ENCODE results near the gene MTMR12. TPM values are rescaled to one million over a fixed set of nuclear protein-coding genes. Genes with fewer than 3 reads are reported as not detected.

The MTMR12 gene
- total and polyA plus RNA-seq, 2 of the 13 experiments (the other 11 are each of a cell fraction or from before 2014, with no cell fraction given) = 23.4 to 36.6 TPM

- H3K4me1 ChIP-seq (ENCODE audit: insufficient read depth, low read length) = peaks cover 13% of the 10 kb centered on the region
- no peaks in the 10 kb centered on the region for H3K9me3 ChIP-seq (ENCODE audit: low read length)
- no peak overlapping the region for H3K4me3 ChIP-seq (replicated peaks in 1 of 3; ENCODE audit: insufficient read depth in 1 of 3, low read depth in 2 of 3, low read length in 3 of 3)
- no peak overlapping the region for H3K27ac ChIP-seq (ENCODE audit: extremely low read length, insufficient read depth, low read length)
- ATAC-seq (no peak), DNase-seq (ENCODE audit: low spot score) (no peak), FAIRE-seq (no peak)
- H3K4me2 ChIP-seq (ENCODE audit: low read depth, low read length) = no peak overlapping the region
- H2AFZ ChIP-seq (ENCODE audit: low read length) = no peak overlapping the region
- POLR2A ChIA-PET = interaction anchor here (1.5 kb wide), 1 partner anchor 10 kb away, joined by 5 read pairs; no protein-coding TSS in a partner anchor
- 96% methylated on average over 6 of the region's 6 CpGs for WGBS (ENCODE audit: low lambda C conversion rate)
- no peaks in the 10 kb centered on the region for H4K20me1 ChIP-seq (ENCODE audit: insufficient read depth, low read length)
- no peak overlapping the region for H3K9ac ChIP-seq (ENCODE audit: insufficient read depth, low read depth, low read length)
- peaks cover 33 to 87% of the 10 kb centered on the region in 2 experiments for H3K36me3 ChIP-seq (replicated peaks in 1 of 2; ENCODE audit: control insufficient read depth in 1 of 2, insufficient read depth in 2 of 2, low read length in 2 of 2)
- BruUV-seq (replicated peaks) = no TSS peak
- intact Hi-C loops (cut with micrococcal nuclease; ENCODE audit: unreplicated experiment) (no loop called here), in situ Hi-C loops (cut with HindIII; ENCODE audit: extremely low pct_ligation_motif_present, low pct_unique_long_range_greater_than_20kb) (no loop called here)
- H3K27me3 ChIP-seq (ENCODE audit: control insufficient read depth in 1 of 2, insufficient read depth in 2 of 2, low read length in 2 of 2) = no peaks in the 10 kb centered on the region
- CTCF ChIA-PET (ENCODE audit: low intra/inter-chr PET ratio, low total read pairs) = no interaction called here
- no peaks in the 10 kb centered on the region for H3K79me2 ChIP-seq (ENCODE audit: insufficient read depth, low read length)
- TF ChIP-seq ZNF512 (CRISPR knock-in tag; IDR thresholded peaks at IDR 0.05) (no peak), KDM1A (CRISPR knock-in tag; IDR thresholded peaks at IDR 0.05) (no peak), HINFP (CRISPR knock-in tag; IDR thresholded peaks at IDR 0.05; ENCODE audit: low read depth) (no peak), GATA4 (IDR thresholded peaks at IDR 0.05; ENCODE audit: borderline replicate concordance, low read depth) (no peak), PTBP1 (IDR thresholded peaks at IDR 0.05; ENCODE audit: low read depth, low read length, poor library complexity, severe bottlenecking) (no peak), ZNF598 (CRISPR knock-in tag; IDR thresholded peaks at IDR 0.05; ENCODE audit: borderline replicate concordance) (no peak), JARID2 (CRISPR knock-in tag; IDR thresholded peaks at IDR 0.05; ENCODE audit: insufficient replicate concordance) (no peak), SMC3 (IDR thresholded peaks at IDR 0.05; ENCODE audit: low read length) (no peak), ZC3H13 (CRISPR knock-in tag; IDR thresholded peaks at IDR 0.05) (no peak), ZSCAN12 (CRISPR knock-in tag; IDR thresholded peaks at IDR 0.05) (no peak), SP140L (CRISPR knock-in tag; IDR thresholded peaks at IDR 0.05; ENCODE audit: borderline replicate concordance) (no peak), HDAC6 (IDR thresholded peaks at IDR 0.05; ENCODE audit: low read depth, low read length) (no peak)
- TF ChIP-seq, protein P1, sequence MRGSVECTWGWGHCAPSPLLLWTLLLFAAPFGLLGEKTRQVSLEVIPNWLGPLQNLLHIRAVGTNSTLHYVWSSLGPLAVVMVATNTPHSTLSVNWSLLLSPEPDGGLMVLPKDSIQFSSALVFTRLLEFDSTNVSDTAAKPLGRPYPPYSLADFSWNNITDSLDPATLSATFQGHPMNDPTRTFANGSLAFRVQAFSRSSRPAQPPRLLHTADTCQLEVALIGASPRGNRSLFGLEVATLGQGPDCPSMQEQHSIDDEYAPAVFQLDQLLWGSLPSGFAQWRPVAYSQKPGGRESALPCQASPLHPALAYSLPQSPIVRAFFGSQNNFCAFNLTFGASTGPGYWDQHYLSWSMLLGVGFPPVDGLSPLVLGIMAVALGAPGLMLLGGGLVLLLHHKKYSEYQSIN (CRISPR knock-in tag; IDR thresholded peaks at IDR 0.05; ENCODE audit: borderline replicate concordance) = no peak
- TF ChIP-seq, protein P2, sequence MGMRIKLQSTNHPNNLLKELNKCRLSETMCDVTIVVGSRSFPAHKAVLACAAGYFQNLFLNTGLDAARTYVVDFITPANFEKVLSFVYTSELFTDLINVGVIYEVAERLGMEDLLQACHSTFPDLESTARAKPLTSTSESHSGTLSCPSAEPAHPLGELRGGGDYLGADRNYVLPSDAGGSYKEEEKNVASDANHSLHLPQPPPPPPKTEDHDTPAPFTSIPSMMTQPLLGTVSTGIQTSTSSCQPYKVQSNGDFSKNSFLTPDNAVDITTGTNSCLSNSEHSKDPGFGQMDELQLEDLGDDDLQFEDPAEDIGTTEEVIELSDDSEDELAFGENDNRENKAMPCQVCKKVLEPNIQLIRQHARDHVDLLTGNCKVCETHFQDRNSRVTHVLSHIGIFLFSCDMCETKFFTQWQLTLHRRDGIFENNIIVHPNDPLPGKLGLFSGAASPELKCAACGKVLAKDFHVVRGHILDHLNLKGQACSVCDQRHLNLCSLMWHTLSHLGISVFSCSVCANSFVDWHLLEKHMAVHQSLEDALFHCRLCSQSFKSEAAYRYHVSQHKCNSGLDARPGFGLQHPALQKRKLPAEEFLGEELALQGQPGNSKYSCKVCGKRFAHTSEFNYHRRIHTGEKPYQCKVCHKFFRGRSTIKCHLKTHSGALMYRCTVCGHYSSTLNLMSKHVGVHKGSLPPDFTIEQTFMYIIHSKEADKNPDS (CRISPR knock-in tag; IDR thresholded peaks at IDR 0.05) = no peak
Measured at GRCh38 chr5:32244017-32244416, 68.7 kb downstream of the MTMR12 start.

All from HepG2 (cell line).